GM18498 (cell line): ENCODE data around the gene C4orf46.

ENCODE experiments used
- ATAC-seq: cut with Tn5 transposase; IDR thresholded peaks from one replicate; pipeline ENCODE4 v1.9.1; 2021; ENCODE audit warnings: mild to moderate bottlenecking, moderate library complexity; ENCODE audit not compliant: unreplicated experiment

C4orf46 gene

GRCh38 chr4:158656439-158656838, 15.2 kb downstream of the C4orf46 start:
- ATAC-seq = no peak

GRCh38 chr4:158652920-158653319, 18.8 kb downstream of the C4orf46 start:
- ATAC-seq = peak; percentile 53

- no peak for ATAC-seq
Observed at GRCh38 chr4:158649111-158649680, 22.5 kb downstream of the C4orf46 start.

GRCh38 chr4:158644760-158645159, 26.9 kb downstream of the C4orf46 start:
- ATAC-seq = no peak

GRCh38 chr4:158644356-158644755, 27.3 kb downstream of the C4orf46 start:
- ATAC-seq = no peak

GRCh38 chr4:158636619-158637018, 35.1 kb downstream of the C4orf46 start:
- ATAC-seq = no peak

- no peak for ATAC-seq
Observed at GRCh38 chr4:158630893-158631292, 40.8 kb downstream of the C4orf46 start.

- ATAC-seq = no peak
Observed at GRCh38 chr4:158625544-158625943, 46.1 kb downstream of the C4orf46 start.

GRCh38 chr4:158624889-158625478, 46.7 kb downstream of the C4orf46 start:
- peak; percentile 88 for ATAC-seq

GRCh38 chr4:158622251-158622650, 49.4 kb downstream of the C4orf46 start:
- no peak for ATAC-seq

GRCh38 chr4:158621729-158622128, 50.0 kb downstream of the C4orf46 start:
- ATAC-seq = peak; percentile 49

GRCh38 chr4:158617956-158618355, 53.7 kb downstream of the C4orf46 start:
- ATAC-seq = no peak
